SU-DHL-6 (cell line): ENCODE measurements around the gene CADPS.

Experiments
- H2AFZ ChIP-seq: fragments of 200-600 bp; sonication (generic); 2 replicates; pipeline ENCODE4 v1.6.1; 2014; ENCODE audit warnings: low read depth, mild to moderate bottlenecking, moderate library complexity, mixed read lengths, antibody characterized with exemption, low read length; ENCODE audit not compliant: severe bottlenecking
- H3F3A ChIP-seq: fragments of 200-600 bp; shearing (Covaris generic); 2 replicates; pipeline ENCODE4 v1.6.0; 2016; ENCODE audit warnings: antibody characterized with exemption, mild to moderate bottlenecking; ENCODE audit not compliant: insufficient read depth
- H3K27ac ChIP-seq: fragments of 200-600 bp; sonication (generic); 2 replicates; pipeline ENCODE4 v1.5.1; 2016; ENCODE audit warnings: low read depth, mild to moderate bottlenecking, low read length, moderate library complexity, mixed read lengths
- H3K27me3 ChIP-seq: fragments of 200-600 bp; sonication (generic), shearing (Covaris generic); 2 replicates; pipeline ENCODE4 v1.6.0; 2014; ENCODE audit warnings: mild to moderate bottlenecking, low read length
- H3K36me3 ChIP-seq: fragments of 200-600 bp; sonication (generic); 2 replicates; pipeline ENCODE4 v1.6.1; 2014; ENCODE audit warnings: mild to moderate bottlenecking, low read length, mixed read lengths
- H3K4me2 ChIP-seq: fragments of 300-600, 200-600 bp; shearing (Covaris generic), sonication (generic); 2 replicates; pipeline ENCODE4 v1.6.0; 2014; ENCODE audit warnings: low read length, low read depth, mild to moderate bottlenecking; ENCODE audit not compliant: poor library complexity, severe bottlenecking
- H3K4me3 ChIP-seq: fragments of 200-600 bp; sonication (generic); 2 replicates; pipeline ENCODE4 v1.5.1; 2014; ENCODE audit warnings: antibody characterized with exemption, low read length, mild to moderate bottlenecking, mixed read lengths; ENCODE audit not compliant: insufficient read depth, poor library complexity, severe bottlenecking
- H3K79me2 ChIP-seq: fragments of 200-600 bp; sonication (generic); 2 replicates; pipeline ENCODE4 v1.6.1; 2014; ENCODE audit warnings: mild to moderate bottlenecking, low read length, moderate library complexity; ENCODE audit not compliant: insufficient read depth
- H3K9ac ChIP-seq: fragments of 200-600 bp; sonication (generic); 2 replicates; pipeline ENCODE4 v1.7.0; 2014; ENCODE audit warnings: mild to moderate bottlenecking, low read length
- H3K9me2 ChIP-seq: fragments of 200-600 bp; sonication (generic); replicated peaks from 2 replicates; pipeline ENCODE4 v1.6.1; 2014; ENCODE audit warnings: low read length; ENCODE audit not compliant: insufficient read depth
- H3K9me3 ChIP-seq: fragments of 200-600 bp; sonication (generic); 2 replicates; pipeline ENCODE4 v1.6.1; 2014; ENCODE audit warnings: low read length, mixed read lengths; ENCODE audit not compliant: insufficient read depth
- H4K20me1 ChIP-seq: fragments of 200-600 bp; sonication (generic); 2 replicates; pipeline ENCODE4 v1.6.1; 2014; ENCODE audit warnings: low read depth, mild to moderate bottlenecking, antibody characterized with exemption, low read length, moderate library complexity, mixed read lengths
- CTCF ChIP-seq: fragments of 200-600 bp; sonication (generic); IDR thresholded peaks from one replicate; pipeline ENCODE4 v1.5.1; 2017; ENCODE audit warnings: antibody characterized with exemption, mild to moderate bottlenecking, low read length, moderate library complexity; ENCODE audit not compliant: insufficient read depth, poor library complexity, severe bottlenecking
- EZH2phosphoT487 ChIP-seq: fragments of 200-600 bp; sonication (generic), shearing (Covaris generic); conservative IDR thresholded peaks from 2 replicates; pipeline ENCODE4 v1.6.1; 2018; ENCODE audit warnings: mild to moderate bottlenecking, antibody characterized with exemption, low read length, moderate library complexity, mixed read lengths

Gene CADPS

GRCh38 chr3:62670351-62670750 is 204.9 kb downstream of the CADPS start:
- no peak for TF ChIP-seq EZH2phosphoT487
- TF ChIP-seq CTCF: no peak
- no peaks in the 10 kb centered on the region for H3K27me3 ChIP-seq
- no peaks in the 10 kb centered on the region for H4K20me1 ChIP-seq
- no peaks in the 10 kb centered on the region for H3F3A ChIP-seq
- H3K9me3 ChIP-seq: no peaks in the 10 kb centered on the region
- no peak overlapping the region for H3K27ac ChIP-seq
- no peaks in the 10 kb centered on the region for H3K9me2 ChIP-seq
- no peaks in the 10 kb centered on the region for H3K79me2 ChIP-seq
- no peak overlapping the region for H2AFZ ChIP-seq
- H3K9ac ChIP-seq: no peak overlapping the region
- no peak overlapping the region for H3K4me3 ChIP-seq
- H3K36me3 ChIP-seq: no peaks in the 10 kb centered on the region; the same call in 1 of the 2 replicates
- H3K4me2 ChIP-seq: no peak overlapping the region

- Histone ChIP-seq H3K9me3 (no peaks in the 10 kb centered on the region), H3K27ac (no peak overlapping the region), H3K4me2 (no peak overlapping the region), H3K4me3 (no peak overlapping the region), H3K9me2 (no peaks in the 10 kb centered on the region), H3K36me3 (no peaks in the 10 kb centered on the region), H3F3A (no peaks in the 10 kb centered on the region), H4K20me1 (no peaks in the 10 kb centered on the region), H3K79me2 (no peaks in the 10 kb centered on the region), H2AFZ (no peak overlapping the region), H3K27me3 (no peaks in the 10 kb centered on the region), H3K9ac (no peak overlapping the region)
- TF ChIP-seq CTCF: no peak
- no peak for TF ChIP-seq EZH2phosphoT487
These were observed 206.1 kb downstream of the CADPS start for GRCh38 chr3:62669161-62669560.

GRCh38 chr3:62667714-62668113 is 207.5 kb downstream of the CADPS start:
- H3K27me3 ChIP-seq: no peaks in the 10 kb centered on the region
- H3K4me2 ChIP-seq: peak overlapping the region; percentile 27
- no peaks in the 10 kb centered on the region for H4K20me1 ChIP-seq
- H3K27ac ChIP-seq: peak overlapping the region; percentile 37; the same call in 1 of the 2 replicates
- H3F3A ChIP-seq: no peaks in the 10 kb centered on the region
- no peak overlapping the region for H3K4me3 ChIP-seq
- TF ChIP-seq CTCF (peak; percentile 52), EZH2phosphoT487 (no peak)
- H2AFZ ChIP-seq: no peak overlapping the region
- H3K36me3 ChIP-seq: no peaks in the 10 kb centered on the region
- no peaks in the 10 kb centered on the region for H3K79me2 ChIP-seq
- no peaks in the 10 kb centered on the region for H3K9me2 ChIP-seq
- H3K9me3 ChIP-seq: no peaks in the 10 kb centered on the region
- peak overlapping the region; percentile 4; the same call in 1 of the 2 replicates for H3K9ac ChIP-seq
